ENCODE measurements around the gene ABCA2.
"Not testable (repeated sequence)": the region's sequence is repeated elsewhere in the genome, so short reads cannot be mapped to it uniquely, and the experiment has no call there.

ABCA2 gene

GRCh38 chr9:137064027-137064879 lies 36.2 kb upstream of the ABCA2 start:
- DNase-seq (ENCODE audit: low spot score): peak; percentile 84

GRCh38 chr9:137063311-137064026 lies 35.4 kb upstream of the ABCA2 start:
- no peak for DNase-seq (ENCODE audit: low spot score)

GRCh38 chr9:137062798-137063197 lies 34.8 kb upstream of the ABCA2 start:
- DNase-seq (ENCODE audit: low spot score): not testable (repeated sequence)

GRCh38 chr9:137062384-137062783 lies 34.3 kb upstream of the ABCA2 start:
- DNase-seq (ENCODE audit: low spot score): no peak

- DNase-seq (ENCODE audit: low spot score): no peak
These were observed 30.6 kb upstream of the ABCA2 start for GRCh38 chr9:137058521-137059234.

GRCh38 chr9:137057545-137057944 lies 29.5 kb upstream of the ABCA2 start:
- DNase-seq (ENCODE audit: low spot score): no peak

GRCh38 chr9:137056739-137057415 lies 28.8 kb upstream of the ABCA2 start:
- no peak for DNase-seq (ENCODE audit: low spot score)

GRCh38 chr9:137055385-137056364 lies 27.6 kb upstream of the ABCA2 start:
- DNase-seq (ENCODE audit: low spot score): no peak

GRCh38 chr9:137054932-137055384 lies 26.9 kb upstream of the ABCA2 start:
- DNase-seq (ENCODE audit: low spot score): no peak

- DNase-seq (ENCODE audit: low spot score): no peak
These were observed 26.2 kb upstream of the ABCA2 start, which contains the start of gene ENTPD2 for GRCh38 chr9:137053944-137054931. ENTPD2 (minus strand) TSS chr9:137054061; CDS start chr9:137053997, 64 bp downstream.

GRCh38 chr9:137052998-137053943 lies 25.2 kb upstream of the ABCA2 start:
- peak; percentile 50 for DNase-seq (ENCODE audit: low spot score)

- no peak for DNase-seq (ENCODE audit: low spot score)
These were observed 24.3 kb upstream of the ABCA2 start for GRCh38 chr9:137052293-137052692.

- DNase-seq (ENCODE audit: low spot score): peak; percentile 89
These were observed 23.2 kb upstream of the ABCA2 start for GRCh38 chr9:137051145-137051724.

- DNase-seq (ENCODE audit: low spot score): no peak
These were observed 22.5 kb upstream of the ABCA2 start for GRCh38 chr9:137050570-137050969.

- DNase-seq (ENCODE audit: low spot score): peak; percentile 50
These were observed 21.8 kb upstream of the ABCA2 start for GRCh38 chr9:137049544-137050449.

GRCh38 chr9:137048655-137049543 lies 20.9 kb upstream of the ABCA2 start:
- DNase-seq (ENCODE audit: low spot score): no peak

Data from RKO (cell line).